Hepatocyte (in vitro differentiated cells): ENCODE measurements around the gene PRMT5. TPM values are rescaled to one million over a fixed set of nuclear protein-coding genes. Genes with fewer than 3 reads are reported as not detected.

Source experiments
- DNase-seq: peaks from one replicate; pipeline ENCODE4 v3.0.0-alpha.2; 2016; ENCODE audit warnings: low spot score
- H2AFZ ChIP-seq: fragments of 200-600 bp; sonication (generic); 2 replicates; pipeline ENCODE4 v1.6.0; 2016; ENCODE audit warnings: antibody characterized with exemption, mild to moderate bottlenecking
- H3K27ac ChIP-seq: fragments of 200-600 bp; sonication (generic); 2 replicates; pipeline ENCODE4 v1.5.1; 2016; ENCODE audit warnings: mild to moderate bottlenecking
- H3K27me3 ChIP-seq: fragments of 200-600 bp; sonication (generic); 2 replicates; pipeline ENCODE4 v1.6.1; 2016
- H3K36me3 ChIP-seq: fragments of 200-600 bp; sonication (generic); replicated peaks from 2 replicates; pipeline ENCODE4 v1.5.1; 2016; ENCODE audit warnings: low read depth; ENCODE audit not compliant: insufficient read depth
- H3K4me1 ChIP-seq: fragments of 200-600 bp; sonication (generic); 2 replicates; pipeline ENCODE4 v1.5.1; 2016; ENCODE audit warnings: mild to moderate bottlenecking, moderate library complexity; ENCODE audit not compliant: insufficient read depth
- H3K4me2 ChIP-seq: fragments of 200-600 bp; sonication (generic); 2 replicates; pipeline ENCODE4 v1.6.0; 2016
- H3K4me3 ChIP-seq: fragments of 200-600 bp; sonication (generic); 2 replicates; pipeline ENCODE4 v1.5.1; 2016; ENCODE audit warnings: mild to moderate bottlenecking
- H3K79me2 ChIP-seq: fragments of 200-600 bp; sonication (generic); 2 replicates; pipeline ENCODE4 v1.6.0; 2017; ENCODE audit warnings: mild to moderate bottlenecking
- H3K9me2 ChIP-seq: fragments of 200-600 bp; sonication (generic); replicated peaks from 2 replicates; pipeline ENCODE4 v1.6.0; 2017; ENCODE audit warnings: mild to moderate bottlenecking; ENCODE audit not compliant: insufficient read depth
- H3K9me3 ChIP-seq: fragments of 200-600 bp; sonication (generic); 2 replicates; pipeline ENCODE4 v1.5.1; 2016; ENCODE audit warnings: low read depth, mild to moderate bottlenecking
- H4K20me1 ChIP-seq: fragments of 200-600 bp; sonication (generic); 2 replicates; pipeline ENCODE4 v1.6.0; 2016; ENCODE audit warnings: mild to moderate bottlenecking; ENCODE audit not compliant: insufficient read depth, poor library complexity, severe bottlenecking
- CTCF ChIP-seq: fragments of 200-600 bp; sonication (generic); IDR thresholded peaks from 2 replicates; pipeline ENCODE4 v1.5.1; 2016; ENCODE audit warnings: antibody characterized with exemption, mild to moderate bottlenecking; ENCODE audit not compliant: poor library complexity
- EZH2 ChIP-seq: fragments of 200-600 bp; sonication (generic); IDR thresholded peaks from 2 replicates; pipeline ENCODE4 v1.6.1; 2016; ENCODE audit warnings: antibody characterized with exemption, mild to moderate bottlenecking, borderline replicate concordance
- EZH2phosphoT487 ChIP-seq: fragments of 200-600 bp; sonication (generic); IDR thresholded peaks from one replicate; pipeline ENCODE4 v1.6.1; 2018; ENCODE audit warnings: antibody characterized with exemption, mild to moderate bottlenecking, low read depth, moderate library complexity; ENCODE audit not compliant: unreplicated experiment, severe bottlenecking
- WGBS: methylation state at CpG from one replicate; pipeline ENCODE4 v1.1.6; 2016; ENCODE audit warnings: low lambda C conversion rate; ENCODE audit errors: missing lambda C conversion rate; 5-methylcytosine and 5-hydroxymethylcytosine counted together
- polyA plus RNA-seq: library from polyadenylated mRNA; unstranded; fragments of >200 nt; fragmentation: Nextera tagmentation; extraction: Ambion mirVana; gene quantifications from 2 replicates; pipeline ENCODE4 v1.2.1, GENCODE V29; 2016
- total RNA-seq: library from RNA; depleted of rRNA; stranded (reverse); fragments of >200 nt; gene quantifications from 2 replicates; pipeline ENCODE4 v1.2.3, GENCODE V29; 2014

Gene PRMT5
- total and polyA plus RNA-seq, 2 experiments from 2014 or later = 52.2 to 72.3 TPM

GRCh38 chr14:22888662-22889061, 40.5 kb downstream of the PRMT5 start:
- Histone ChIP-seq H3K9me2 (no peaks in the 10 kb centered on the region), H3K4me1 (peaks cover 22% of the 10 kb centered on the region), H4K20me1 (no peaks in the 10 kb centered on the region), H3K36me3 (no peaks in the 10 kb centered on the region), H3K27me3 (no peaks in the 10 kb centered on the region), H3K4me3 (no peak overlapping the region), H2AFZ (no peak overlapping the region), H3K9me3 (no peaks in the 10 kb centered on the region), H3K27ac (no peak overlapping the region), H3K79me2 (peaks cover 4% of the 10 kb centered on the region), H3K4me2 (no peak overlapping the region)
- DNase-seq = no peak
- 93% methylated on average over 4 of the region's 4 CpGs for WGBS
- TF ChIP-seq EZH2phosphoT487 (no peak), CTCF (no peak), EZH2 (no peak)

- H3K4me3 ChIP-seq = no peak overlapping the region
- H4K20me1 ChIP-seq = no peaks in the 10 kb centered on the region
- TF ChIP-seq CTCF = no peak
- TF ChIP-seq EZH2 = no peak
- TF ChIP-seq EZH2phosphoT487 = no peak
- 80% methylated on average over 5 of the region's 5 CpGs for WGBS
- H3K9me2 ChIP-seq = no peaks in the 10 kb centered on the region
- H2AFZ ChIP-seq = no peak overlapping the region
- peak overlapping the region; percentile 83 for H3K4me2 ChIP-seq
- H3K27ac ChIP-seq = peak overlapping the region; percentile 67
- no peak for DNase-seq
- peaks cover 4% of the 10 kb centered on the region for H3K79me2 ChIP-seq
- H3K36me3 ChIP-seq = no peaks in the 10 kb centered on the region
- H3K4me1 ChIP-seq = peaks cover 27% of the 10 kb centered on the region
- H3K27me3 ChIP-seq = no peaks in the 10 kb centered on the region
- no peaks in the 10 kb centered on the region for H3K9me3 ChIP-seq
Measured at GRCh38 chr14:22887990-22888378, 41.2 kb downstream of the PRMT5 start.

GRCh38 chr14:22887260-22887989, 41.8 kb downstream of the PRMT5 start:
- H3K4me3 ChIP-seq = peak overlapping the region; percentile 47
- peak overlapping the region; percentile 91 for H3K27ac ChIP-seq
- peaks cover 4% of the 10 kb centered on the region for H3K79me2 ChIP-seq
- H3K36me3 ChIP-seq = no peaks in the 10 kb centered on the region
- peaks cover 32% of the 10 kb centered on the region for H3K4me1 ChIP-seq
- H3K9me3 ChIP-seq = no peaks in the 10 kb centered on the region
- TF ChIP-seq EZH2 (no peak), EZH2phosphoT487 (no peak), CTCF (no peak)
- H4K20me1 ChIP-seq = no peaks in the 10 kb centered on the region
- WGBS = 19% methylated on average over 11 of the region's 11 CpGs
- peak overlapping the region; percentile 83 for H3K4me2 ChIP-seq
- no peaks in the 10 kb centered on the region for H3K27me3 ChIP-seq
- peak overlapping the region; percentile 85 for H2AFZ ChIP-seq
- H3K9me2 ChIP-seq = no peaks in the 10 kb centered on the region
- DNase-seq = peak; percentile 87
